Left colon (tissue), 2 donors: ENCODE measurements around the gene CELF1. TPM values are rescaled to one million over a fixed set of nuclear protein-coding genes. Genes with fewer than 3 reads are reported as not detected.
A peak's percentile ranks its signal among the peaks of the same experiment; 100 is the strongest.

Experiments
- ATAC-seq: fragments of 200-7000 bp; cut with Tn5 transposase; one replicate; pipeline ENCODE4 v1.9.1; 2020; ENCODE audit warnings: mild to moderate bottlenecking, moderate library complexity
- DNase-seq, 2 donors: peaks; one replicate each; pipeline ENCODE4 v3.0.0-alpha.2; 2020
- intact Hi-C, 2 donors: fragments of 100-400 bp; cut with DNase I in 1 of 2; cut with micrococcal nuclease in 1 of 2; formaldehyde crosslinking; loops; one replicate each; pipeline versions ENCODE4 v1.11.2 to v1.14.0; 2022; cut with DNase I, micrococcal nuclease
- long read RNA-seq: library from polyadenylated mRNA; unstranded; transcript quantifications from one replicate; pipeline ENCODE4 v2.0.0, GENCODE V29; 2021
- total RNA-seq, 2 donors: library from RNA; stranded (reverse); fragmentation: NEBNext Ultra II Directional; extraction: Animal tissue kit (Norgen Biotek cat#: 25700); gene quantifications; one replicate each; pipeline ENCODE4 v1.2.1, GENCODE V29; 2021
- donor health status: DM: no; HTN: no; CAD: no.
- donor health status: DM: yes; HTN: yes; CAD: no.

The CELF1 gene
- total RNA-seq: 10 to 100 TPM; 70.6 to 93.1 TPM
- long read RNA-seq, full-length matches to known transcripts: 1 of 59 reads
- long read RNA-seq, partial matches to known transcripts: 9 of 59 reads
- long read RNA-seq, other reads (novel, unspliced or antisense): 49 of 59 reads

DNA sequence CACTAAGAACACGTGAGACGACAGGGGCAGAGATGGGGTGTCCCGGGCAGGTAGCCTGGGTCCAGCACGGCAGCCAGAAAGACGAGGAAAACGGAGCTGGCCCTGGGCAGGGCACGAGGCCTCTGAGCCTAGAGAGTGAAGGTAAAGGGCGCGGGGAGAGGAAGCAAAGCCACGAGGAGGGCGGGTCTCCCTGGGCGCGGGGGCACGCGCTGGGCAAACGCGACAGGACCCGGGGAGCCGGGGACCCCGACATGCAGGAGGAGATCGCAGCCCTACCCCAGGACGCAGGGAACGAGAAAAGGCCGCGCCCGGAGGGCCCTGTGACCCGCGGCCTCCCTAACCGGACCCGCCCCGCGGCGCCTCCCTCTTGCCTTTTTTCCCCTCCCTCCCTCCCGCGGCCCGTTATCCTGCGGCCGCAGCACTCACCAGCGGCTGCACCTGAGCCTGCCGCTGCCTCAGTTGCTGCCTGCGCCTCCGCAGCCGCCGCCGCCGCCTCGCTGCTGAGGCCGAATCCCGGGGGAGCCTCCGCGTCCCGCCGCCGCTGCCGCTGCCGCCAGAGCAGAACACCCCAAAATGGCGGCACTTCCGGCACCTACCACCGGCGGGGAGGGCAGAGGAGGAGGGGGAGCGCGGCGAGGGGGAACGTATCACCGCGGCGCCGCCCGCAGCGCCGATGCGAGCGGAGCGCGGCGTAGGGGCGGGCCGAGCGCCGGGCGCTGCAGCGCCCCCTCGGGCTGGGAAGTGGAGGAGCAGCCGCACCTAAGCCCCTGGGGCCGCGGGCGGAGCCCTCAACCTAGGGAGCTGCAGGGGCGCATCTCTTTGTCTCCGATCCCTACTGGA lies at the start of gene CELF1:
TSS of gene CELF1 (minus strand) at position 567 of the 840 bp plus-strand sequence. CDS start 53,609 bp downstream, outside the sequence.
- peak; percentile 92 for ATAC-seq
- intact Hi-C loops: no loop called here
- DNase-seq: peak; percentile 90 to 93

DNA sequence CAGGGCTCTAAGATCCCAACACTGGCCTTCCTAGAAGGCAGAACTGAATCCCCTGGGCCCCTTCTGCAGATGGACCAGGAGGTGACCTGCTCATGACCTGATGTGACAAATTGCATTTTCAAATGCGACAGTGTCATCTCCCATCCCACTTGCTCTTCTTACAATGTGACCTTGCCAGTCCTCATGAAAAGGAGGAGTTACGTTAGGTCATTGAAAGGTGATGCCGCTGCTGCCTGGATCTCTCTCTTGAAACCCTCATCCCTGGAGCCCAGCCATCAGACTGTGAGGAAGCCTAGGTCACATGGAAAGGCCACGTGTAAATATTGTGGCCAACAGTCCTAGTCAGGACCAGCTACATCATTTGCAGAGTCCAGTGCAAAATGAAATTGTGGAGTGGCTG lies 47.0 kb upstream of the CELF1 start:
- ATAC-seq: no peak
- DNase-seq: no peak
- intact Hi-C loops: no loop called here

DNA sequence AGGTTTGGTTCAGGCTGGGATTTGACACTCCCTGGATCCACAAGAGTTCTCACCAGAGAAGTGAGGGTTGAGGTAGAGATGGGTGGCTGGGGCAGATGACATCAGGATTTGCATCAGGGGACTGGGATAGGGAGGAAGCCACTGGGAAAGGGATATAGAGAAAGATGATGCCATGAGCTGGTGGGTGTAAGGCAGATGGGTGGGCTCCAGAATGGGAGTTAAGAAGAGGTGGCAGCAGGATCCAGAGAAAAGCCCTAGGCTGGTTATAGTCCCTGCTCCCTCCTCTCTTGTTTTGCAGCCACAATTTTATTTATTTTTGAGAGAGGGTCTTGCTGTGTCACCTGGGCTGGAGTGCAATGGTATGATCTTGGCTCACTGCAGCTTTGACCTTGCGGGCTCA lies 43.0 kb upstream of the CELF1 start:
- intact Hi-C loops: no loop called here
- ATAC-seq (no peak), DNase-seq (no peak)

DNA sequence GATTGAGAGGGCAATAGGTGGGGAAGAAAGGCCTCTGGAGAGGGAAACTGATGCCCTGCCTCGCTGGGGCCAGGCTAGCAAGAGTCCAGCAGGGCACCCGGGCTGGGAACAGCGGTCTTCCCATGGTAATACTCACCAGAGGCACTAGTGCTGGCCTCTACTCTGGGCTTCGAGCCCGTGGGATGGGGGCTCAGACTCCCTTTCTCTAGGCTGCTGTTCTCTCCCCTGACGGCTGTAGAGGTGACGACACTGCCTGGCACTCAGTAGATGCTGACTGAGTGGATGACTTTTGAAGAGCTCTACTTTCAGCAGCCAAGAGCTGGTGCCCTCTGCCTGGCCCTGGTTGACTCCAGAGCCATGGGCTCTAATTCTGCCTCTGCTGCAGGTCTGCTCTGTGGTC lies 42.1 kb upstream of the CELF1 start:
- DNase-seq (no peak), ATAC-seq (no peak)
- intact Hi-C loops: no loop called here

DNA sequence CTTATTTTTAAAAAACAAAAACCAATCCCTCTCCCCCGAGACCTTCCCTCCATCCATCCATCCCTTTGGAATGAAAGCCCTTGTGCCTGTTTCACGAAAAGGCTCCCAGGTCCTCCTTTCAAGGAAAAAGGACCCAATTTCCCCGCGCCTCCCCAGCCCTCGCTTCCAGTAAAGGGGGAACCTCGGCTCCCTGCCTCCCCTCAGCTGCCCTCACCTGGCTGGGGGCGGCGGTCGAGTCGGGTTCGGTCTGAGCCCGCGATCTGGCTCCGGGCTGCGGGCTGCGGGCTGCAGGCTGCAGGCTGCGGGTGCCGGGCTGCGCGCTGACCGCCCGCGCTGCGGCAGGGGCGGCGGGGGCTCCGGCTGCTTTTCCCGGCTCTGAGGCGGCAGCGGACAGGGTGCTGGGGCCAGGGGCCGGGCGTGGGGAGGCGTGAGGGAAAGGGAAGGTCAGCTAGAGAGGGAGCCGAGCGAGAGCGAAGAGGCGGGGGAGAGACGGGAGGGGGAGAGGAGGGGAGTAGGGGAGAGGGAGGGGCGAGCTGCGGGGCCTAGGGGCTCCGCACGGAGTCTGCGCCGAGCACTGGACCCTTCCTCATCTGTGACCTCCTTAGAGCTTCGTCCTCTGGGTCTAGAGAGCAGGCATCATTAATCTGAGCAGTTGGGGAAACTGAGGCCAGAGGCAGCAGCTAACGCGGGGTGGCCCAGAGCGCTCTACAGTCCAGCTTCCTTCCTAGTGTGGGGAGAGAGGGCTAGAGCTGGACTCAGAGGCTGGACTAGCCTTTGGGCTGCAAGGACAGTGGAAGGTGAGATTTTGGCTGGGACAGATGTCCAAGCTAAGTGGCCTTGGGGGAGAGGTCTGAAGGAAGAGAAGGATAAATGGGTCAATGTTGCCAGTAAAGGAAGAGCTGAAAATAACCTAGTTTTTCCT lies 41.3 kb upstream of the CELF1 start, which contains the start of gene C1QTNF4:
TSS of gene C1QTNF4 (minus strand) at position 478 of the 922 bp plus-strand sequence. CDS start 3,601 bp downstream, outside the sequence.
- ATAC-seq: no peak
- DNase-seq: no peak
- intact Hi-C loops: no loop called here

DNA sequence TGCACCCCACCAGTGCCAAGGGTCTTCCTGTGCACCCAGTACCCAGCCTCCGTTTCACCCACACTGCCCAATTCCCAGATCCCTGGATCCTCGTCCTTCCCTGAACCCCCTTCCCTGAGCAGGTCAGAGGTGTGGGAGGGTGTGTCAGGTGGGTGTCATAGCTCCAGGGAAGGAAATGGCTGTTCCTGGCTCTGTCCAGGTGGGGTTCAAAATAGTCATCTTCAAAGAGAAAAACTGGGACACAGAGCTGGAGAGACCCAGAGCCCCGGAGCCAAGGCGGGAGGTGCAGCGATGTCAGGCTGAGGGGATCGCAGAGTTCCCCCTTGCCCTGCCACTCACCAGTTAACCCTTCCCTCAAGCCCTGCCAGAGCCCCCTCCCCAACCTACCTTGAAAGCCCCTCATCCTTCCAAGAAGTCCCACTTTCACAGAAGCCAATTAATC lies 40.6 kb upstream of the CELF1 start:
- intact Hi-C loops: no loop called here
- ATAC-seq: no peak

DNA sequence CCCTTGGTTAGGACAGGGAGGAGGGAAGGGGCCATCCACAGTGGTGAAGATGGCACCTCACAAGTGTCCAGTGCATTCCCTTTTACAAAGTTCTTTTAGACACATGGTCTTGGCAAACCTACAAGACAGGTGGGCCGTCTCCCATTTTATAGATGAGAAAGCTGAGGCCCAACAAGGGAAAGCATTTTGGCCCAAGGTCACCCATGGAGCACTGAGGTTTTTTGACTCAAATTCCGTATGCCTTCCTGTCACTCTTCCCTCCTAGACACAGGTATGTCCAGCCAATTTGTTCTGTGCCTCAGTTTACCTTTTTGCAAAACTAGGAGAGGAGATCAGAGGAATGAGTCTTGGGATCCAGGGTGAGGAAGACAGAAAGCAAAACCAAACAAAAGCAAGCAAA lies 40.0 kb upstream of the CELF1 start:
- ATAC-seq (no peak), DNase-seq (no peak)
- intact Hi-C loops: no loop called here

More for the DNA sequence above, 40.6 kb upstream of the CELF1 start:
- DNase-seq: no peak

DNA sequence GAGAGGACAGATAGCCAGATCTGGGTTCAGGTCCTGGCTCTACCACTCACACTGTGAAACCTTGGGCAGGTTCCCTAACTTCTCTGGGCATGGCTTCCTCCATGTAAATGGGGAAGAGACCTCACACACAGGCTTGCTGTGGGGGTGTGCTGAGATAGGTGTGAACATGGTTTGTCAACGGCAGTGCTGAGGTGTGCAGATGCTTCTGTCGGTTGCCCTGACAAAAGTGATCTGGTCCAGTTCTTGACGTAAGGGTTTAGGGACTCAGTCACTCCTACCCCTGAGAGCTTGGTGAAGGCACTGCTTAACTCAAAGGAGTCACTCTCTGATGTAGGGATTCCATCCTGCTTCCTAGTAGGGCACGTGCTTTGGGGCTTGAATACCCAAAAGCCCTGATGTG lies 39.3 kb upstream of the CELF1 start:
- ATAC-seq (no peak), DNase-seq (no peak)
- intact Hi-C loops: no loop called here

DNA sequence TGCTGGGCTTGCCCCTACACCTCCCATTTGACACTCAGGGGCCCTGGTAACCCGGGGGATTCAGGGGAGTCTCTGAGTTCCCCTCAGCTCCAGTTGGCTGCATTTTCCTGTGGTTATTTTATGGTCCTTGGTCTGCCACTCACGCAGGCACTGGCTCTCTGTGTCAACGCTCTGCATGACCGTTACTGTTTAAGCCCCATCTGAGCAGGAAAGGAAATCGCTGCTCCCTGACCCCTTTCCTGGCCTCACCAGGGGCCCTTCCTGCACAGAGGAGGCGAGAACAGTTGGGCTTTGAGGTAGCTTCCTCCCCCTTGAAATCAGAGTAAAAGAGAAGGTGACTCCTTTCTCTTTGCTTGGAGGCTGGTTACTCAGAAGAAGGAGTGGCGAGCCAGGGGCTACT lies 38.8 kb upstream of the CELF1 start:
- intact Hi-C loops: no loop called here
- no peak for DNase-seq
- no peak for ATAC-seq

DNA sequence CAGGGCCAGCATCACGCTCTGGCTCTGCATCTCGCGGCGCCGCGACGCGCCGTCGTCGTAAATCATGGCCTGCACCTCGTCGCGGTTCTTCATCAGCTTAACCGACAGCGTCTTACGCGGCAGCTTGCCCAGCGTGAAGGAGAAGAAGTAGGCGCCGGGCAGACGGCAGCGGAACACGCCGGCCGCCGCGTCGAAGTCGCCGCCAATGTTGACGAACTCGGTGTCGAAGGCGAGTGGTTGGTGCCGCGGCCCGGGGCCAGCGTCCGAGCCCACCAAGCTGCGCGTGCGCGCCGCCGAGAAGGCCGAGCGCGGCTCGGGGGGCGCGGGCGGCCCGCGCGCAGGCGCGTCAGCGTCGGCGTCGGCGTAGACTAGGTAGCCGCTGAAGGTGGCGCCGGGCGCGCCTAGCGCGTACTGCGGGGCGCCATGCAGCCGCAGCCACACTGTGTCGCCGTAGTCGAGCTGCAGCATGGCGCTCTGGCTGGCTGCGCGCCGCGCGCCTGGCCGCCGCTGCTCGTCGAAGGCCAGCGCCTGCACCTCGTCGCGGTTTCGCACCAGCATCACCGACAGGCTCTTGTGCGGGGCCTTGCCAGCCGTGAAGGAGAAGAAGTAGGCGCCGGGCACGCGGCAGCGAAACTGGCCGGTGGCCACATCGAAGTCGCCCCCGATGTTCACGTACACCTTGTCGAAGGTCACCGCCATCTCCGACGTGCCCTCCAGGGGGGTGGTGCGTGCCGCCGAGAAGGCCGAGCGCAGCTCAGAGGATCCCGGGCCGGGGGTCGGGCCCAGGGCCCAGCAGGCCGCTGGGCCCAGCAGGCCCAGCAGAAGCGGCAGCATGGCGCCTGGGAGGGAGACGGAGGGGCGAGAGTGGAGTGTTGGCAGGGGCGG lies 37.3 kb upstream of the CELF1 start:
- DNase-seq: no peak
- no peak for ATAC-seq
- intact Hi-C loops: no loop called here

DNA sequence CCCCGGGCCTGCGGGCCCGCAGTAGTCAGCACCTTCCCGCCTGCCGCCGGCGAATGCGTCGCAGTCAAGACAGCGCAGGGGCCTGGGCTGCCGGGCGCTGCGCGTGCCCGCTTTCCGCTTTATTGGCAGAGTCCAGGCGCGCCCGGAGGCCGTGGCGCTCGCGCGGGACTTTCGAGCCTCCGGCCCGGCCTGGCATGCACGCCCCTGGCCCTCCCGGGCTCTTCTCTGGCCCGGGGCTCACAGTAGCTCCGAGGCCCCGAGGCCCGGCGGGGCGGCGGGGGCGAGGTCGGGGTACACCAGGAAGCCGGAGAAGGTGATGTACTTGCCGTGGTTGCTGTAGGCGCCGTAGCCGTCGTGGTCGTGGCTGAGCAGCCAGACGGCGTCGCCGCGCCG lies 36.6 kb upstream of the CELF1 start:
- ATAC-seq (peak; percentile 53), DNase-seq (peak in 1 of 2 donors; percentile 25)
- intact Hi-C loops: no loop called here

DNA sequence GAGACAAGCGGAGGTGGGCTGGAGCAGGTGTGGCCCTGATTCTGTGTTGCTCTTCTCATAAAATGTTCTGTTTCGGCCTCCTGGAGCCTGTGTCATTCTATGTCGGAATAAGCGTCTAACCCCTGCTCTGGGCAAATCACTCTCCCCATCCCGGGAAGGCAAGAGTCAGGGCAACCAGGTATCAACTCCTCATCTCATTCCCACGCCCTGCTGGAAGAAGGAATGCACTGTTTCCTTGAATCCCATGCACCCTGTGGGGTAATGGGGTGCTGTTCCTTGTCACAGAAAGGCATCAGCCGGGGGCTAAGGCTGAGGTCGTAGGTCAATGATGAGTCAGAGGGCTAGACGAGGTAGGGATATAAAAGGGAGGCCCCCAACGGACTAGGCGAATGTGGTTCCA lies 36.2 kb upstream of the CELF1 start:
- intact Hi-C loops: no loop called here
- ATAC-seq (no peak), DNase-seq (no peak)

DNA sequence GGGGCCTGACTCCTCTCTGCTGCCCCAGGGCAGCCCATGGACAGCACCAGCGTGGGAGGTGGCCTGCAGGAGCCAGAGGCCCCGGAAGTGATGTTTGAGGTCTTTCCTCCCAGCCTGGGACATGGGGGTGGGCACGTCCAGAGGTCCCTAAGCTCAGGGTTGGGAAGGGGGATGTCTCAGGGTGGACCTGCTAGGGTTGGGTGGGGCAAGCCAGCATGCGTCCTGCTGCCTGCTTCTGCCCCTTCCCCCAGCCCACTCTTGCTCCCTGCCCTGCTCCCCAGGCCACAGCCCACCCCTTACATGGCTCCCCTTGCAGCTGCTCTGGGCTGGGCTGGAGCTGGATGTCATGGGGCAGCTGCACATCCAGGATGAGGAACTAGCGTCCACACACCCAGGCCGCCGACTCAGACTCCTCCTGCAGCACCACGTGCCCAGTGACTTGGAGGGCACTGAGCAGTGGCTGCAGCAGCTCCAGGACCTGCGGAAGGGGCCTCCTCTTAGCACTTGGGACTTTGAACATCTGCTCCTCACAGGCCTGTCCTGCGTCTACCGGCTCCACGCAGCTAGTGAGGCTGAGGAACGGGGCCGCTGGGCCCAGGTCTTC lies 34.9 kb upstream of the CELF1 start:
- intact Hi-C loops: no loop called here
- peak; percentile 7 for ATAC-seq
- DNase-seq: peak; percentile 36 to 47

DNA sequence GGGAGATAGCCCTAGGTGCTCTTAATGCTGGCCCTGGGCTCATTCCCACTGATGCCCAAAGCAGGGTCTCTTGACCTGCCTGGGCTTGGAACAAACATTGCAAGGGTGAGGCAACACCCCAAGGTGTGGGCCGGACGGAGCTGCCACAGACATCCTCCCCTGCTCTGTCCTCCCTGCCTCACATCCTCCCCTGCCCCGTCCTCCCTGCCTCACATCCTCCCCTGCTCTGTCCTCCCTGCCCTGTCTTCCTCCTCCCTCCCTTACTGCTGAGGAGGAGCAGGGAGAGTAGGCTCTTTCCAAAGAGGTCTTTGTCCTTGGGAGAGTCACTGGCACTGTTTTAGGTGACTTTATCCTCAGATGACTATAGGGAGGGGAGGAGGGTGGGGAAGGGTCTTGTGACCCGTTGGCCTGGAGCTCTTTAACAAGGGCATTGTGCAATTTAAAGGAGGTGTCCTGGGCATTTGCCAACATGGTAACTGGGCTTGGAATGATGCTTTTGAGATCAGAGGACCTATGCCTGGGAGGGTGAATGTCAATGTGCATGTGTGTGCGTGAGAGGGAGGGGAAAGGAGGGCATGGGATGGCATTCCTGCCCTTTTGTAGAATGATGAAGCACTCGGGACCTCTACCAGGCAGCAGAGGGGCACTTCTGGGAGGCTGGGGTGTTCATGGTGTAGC lies 34.2 kb upstream of the CELF1 start:
- ATAC-seq (no peak), DNase-seq (no peak)
- intact Hi-C loops: no loop called here

DNA sequence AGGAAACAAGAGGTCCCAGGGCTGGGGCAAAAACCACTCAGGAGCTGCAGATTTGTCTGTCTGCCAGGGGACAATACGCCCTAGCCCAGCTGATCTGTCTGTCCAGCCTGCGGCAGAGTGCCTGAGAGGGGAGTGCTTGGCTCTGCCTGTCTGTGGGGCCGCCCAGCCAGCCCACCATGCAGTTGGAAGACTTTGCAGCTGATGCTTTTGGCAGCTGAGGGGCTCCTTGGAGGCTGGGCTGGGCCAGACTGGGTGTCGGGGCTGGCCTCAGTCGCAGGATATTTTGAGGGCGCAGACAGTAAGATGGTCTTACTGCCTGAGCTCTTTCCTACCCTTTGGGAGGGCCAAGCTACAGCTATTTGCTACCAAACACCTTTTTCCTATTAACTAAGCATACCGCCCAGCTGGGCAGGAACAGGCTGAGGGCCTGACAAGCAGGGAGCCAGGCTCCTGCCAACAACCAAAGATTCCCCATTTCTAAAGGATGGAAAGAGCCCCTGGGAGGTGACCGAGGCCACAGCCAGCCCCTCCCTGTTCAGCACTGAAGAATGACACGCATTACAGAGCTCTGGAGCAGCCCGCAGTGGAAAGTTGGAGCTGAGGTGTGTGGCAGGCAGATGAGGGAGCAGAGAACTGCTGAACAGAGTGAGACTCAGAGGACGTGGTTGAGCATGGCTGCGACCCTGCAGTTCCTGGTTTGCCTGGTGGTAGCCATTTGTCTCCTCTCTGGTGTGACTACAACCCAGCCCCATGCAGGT lies 33.3 kb upstream of the CELF1 start, which contains the start of gene FAM180B:
TSS of gene FAM180B (plus strand) at position 581 of the 758 bp plus-strand sequence. CDS start at position 672, 91 bp downstream.
- DNase-seq: no peak
- intact Hi-C loops: no loop called here
- peak; percentile 5 for ATAC-seq

DNA sequence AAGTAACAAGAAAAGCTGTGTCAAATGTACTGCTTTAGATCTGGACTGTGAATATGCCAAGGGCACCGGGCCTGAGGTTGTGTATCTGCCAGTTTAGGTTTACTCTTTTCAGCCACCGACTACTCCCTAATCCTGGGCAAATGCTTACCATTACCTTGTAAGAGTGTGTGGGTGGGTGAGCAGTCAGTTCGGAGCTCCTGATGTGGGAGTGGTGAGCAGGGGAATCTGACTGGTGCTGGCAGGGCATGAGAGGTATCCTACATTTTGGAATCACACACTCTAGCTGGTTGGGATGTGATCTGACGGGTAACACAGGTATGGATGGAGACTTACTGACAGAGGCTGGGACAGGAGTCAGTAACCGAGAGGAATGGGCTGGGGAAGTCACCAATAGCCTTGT lies 30.9 kb upstream of the CELF1 start:
- intact Hi-C loops: no loop called here
- DNase-seq (no peak), ATAC-seq (no peak)
